Adrenal gland (tissue), 12 donors: ENCODE measurements around the gene IFT88. TPM values are rescaled to one million over a fixed set of nuclear protein-coding genes. Genes with fewer than 3 reads are reported as not detected.
A peak's percentile ranks its signal among the peaks of the same experiment; 100 is the strongest.

Experiments
- DNase-seq, 7 donors: peaks; one replicate each; pipeline ENCODE4 v3.0.0-alpha.2; 2019 to 2020
- H3K27ac ChIP-seq, 5 donors: fragments of 200-600 bp; sonication (generic) in 4 of 5; 1 replicate in 3 of 5; 2 replicates in 2 of 5; pipeline versions ENCODE4 v1.5.1 to v1.8.0; 2016 to 2020; ENCODE audit warnings: mild to moderate bottlenecking in 1 of 5
- H3K27me3 ChIP-seq: fragments of 200-600 bp; 2 replicates; pipeline ENCODE4 v1.8.0; 2021
- H3K36me3 ChIP-seq, 2 donors: fragments of 200-600 bp; replicated peaks in 1 of 2; 1 replicate in 1 of 2; 2 replicates in 1 of 2; pipeline versions ENCODE4 v1.5.1 to v1.8.0; 2018 to 2022
- H3K4me1 ChIP-seq, 2 donors: fragments of 200-600 bp; replicated peaks in 1 of 2; 1 replicate in 1 of 2; 2 replicates in 1 of 2; pipeline versions ENCODE4 v1.5.1 to v1.8.0; 2018 to 2021
- H3K4me3 ChIP-seq, 4 donors: fragments of 200-600 bp; sonication (generic) in 3 of 4; one replicate each; pipeline ENCODE4 v1.5.1; 2016 to 2018
- H3K9me3 ChIP-seq, 3 donors: fragments of 200-600 bp; sonication (generic) in 1 of 3; replicated peaks in 1 of 3; 1 replicate in 2 of 3; 2 replicates in 1 of 3; pipeline versions ENCODE4 v1.5.1 to v1.8.0; 2016 to 2021
- CTCF ChIP-seq, 6 experiments: fragments of 450-650 bp in 4 of 6; fragments of 200-600 bp in 2 of 6; sonication (generic) in 1 of 6; IDR thresholded peaks; 1 replicate in 5 of 6; 2 replicates in 1 of 6; pipeline versions ENCODE4 v1.5.1 to v1.8.0; 2016 to 2021; ENCODE audit warnings: antibody characterized with exemption in 6 of 6, mild to moderate bottlenecking in 2 of 6, moderate library complexity in 1 of 6
- POLR2A ChIP-seq, 2 donors: fragments of 450-650 bp; IDR thresholded peaks; one replicate each; pipeline ENCODE4 v1.6.1; 2017; ENCODE audit warnings: antibody characterized with exemption in 2 of 2, mild to moderate bottlenecking in 2 of 2, moderate library complexity in 1 of 2
- WGBS, 4 donors: extraction: QIAGEN DNeasy Blood & Tissue Kit in 2 of 4; methylation state at CpG; one replicate each; pipeline versions ENCODE4 v1.1.5 to v1.1.7; 2013 to 2017; 5-methylcytosine and 5-hydroxymethylcytosine counted together
- intact Hi-C, 2 donors: fragments of 100-400 bp; cut with DNase I; formaldehyde crosslinking; loops; one replicate each; pipeline versions ENCODE4 v1.14.1 to v1.15.0; 2022 to 2023
- polyA plus RNA-seq, 3 donors: library from polyadenylated mRNA; stranded (reverse); fragments of 200-250 nt in 2 of 3; fragments of 350-450 nt in 1 of 3; fragmentation: Illumina TruSeq in 1 of 3; extraction: RNeasy Lipid Tissue Mini Kit (QIAGEN cat#74804) in 1 of 3; gene quantifications; one replicate each; pipeline ENCODE4 v1.2.3, GENCODE V29; 2013 to 2014
- total RNA-seq, 9 donors: library from RNA; depleted of rRNA in 4 of 9; stranded (reverse); fragments of >200 nt in 4 of 9; fragments of 120-200 nt in 1 of 9; fragmentation: NEBNext Ultra II Directional in 1 of 9; extraction: Animal tissue kit (Norgen Biotek cat#: 25700) in 1 of 9; gene quantifications; one replicate each; pipeline versions ENCODE4 v1.1.0 to v1.2.4, GENCODE V29; 2013 to 2023
- donor health status: healthy with polysubstance abuse.
- donor health status: Bipolar disorder and iron deficiency.
- donor health status: DM: yes; HTN: yes; CAD: no.
- donor health status: DM: no; HTN: no; CAD: no.
- donor health status: DM: no; HTN: no; CAD: no.
- donor health status: DM: yes; HTN: yes; CAD: no.

IFT88 gene
- total and polyA plus RNA-seq, 12 donors = 7.0 to 22.9 (median 15.2) TPM

GRCh38 chr13:20647758-20648157 lies 80.8 kb downstream of the IFT88 start:
- no peaks in the 10 kb centered on the region for H3K27me3 ChIP-seq
- 95 to 100% (median 98%) methylated on average over 2 of the region's 2 CpGs for WGBS, 4 donors
- no peak overlapping the region for H3K27ac ChIP-seq
- intact Hi-C loops = no loop called here
- DNase-seq = no peak
- no peaks in the 10 kb centered on the region for H3K36me3 ChIP-seq
- no peaks in the 10 kb centered on the region for H3K4me1 ChIP-seq
- H3K4me3 ChIP-seq = no peak overlapping the region
- H3K9me3 ChIP-seq = no peaks in the 10 kb centered on the region
- TF ChIP-seq CTCF (IDR thresholded peaks at IDR 0.05) = no peak
- no peak for TF ChIP-seq POLR2A (IDR thresholded peaks at IDR 0.05)

- H3K4me3 ChIP-seq = no peak overlapping the region
- intact Hi-C loops = no loop called here
- no peaks in the 10 kb centered on the region for H3K36me3 ChIP-seq
- DNase-seq = no peak
- WGBS, 4 donors = 82 to 90% (median 86%) methylated on average over 4 of the region's 4 CpGs
- no peaks in the 10 kb centered on the region for H3K9me3 ChIP-seq
- no peaks in the 10 kb centered on the region for H3K4me1 ChIP-seq
- no peaks in the 10 kb centered on the region for H3K27me3 ChIP-seq
- TF ChIP-seq CTCF (IDR thresholded peaks at IDR 0.05) (no peak), POLR2A (IDR thresholded peaks at IDR 0.05) (no peak)
- H3K27ac ChIP-seq = no peak overlapping the region
Measured at GRCh38 chr13:20652946-20653345, 86.0 kb downstream of the IFT88 start.

- no peaks in the 10 kb centered on the region for H3K36me3 ChIP-seq
- 83 to 94% (median 92%) methylated on average over 1 of the region's 1 CpG for WGBS, 4 donors
- no peaks in the 10 kb centered on the region for H3K27me3 ChIP-seq
- no peaks in the 10 kb centered on the region for H3K4me1 ChIP-seq
- no peak overlapping the region for H3K4me3 ChIP-seq
- H3K27ac ChIP-seq = no peak overlapping the region
- intact Hi-C loops = no loop called here
- no peaks in the 10 kb centered on the region for H3K9me3 ChIP-seq
- DNase-seq = no peak
- TF ChIP-seq CTCF (IDR thresholded peaks at IDR 0.05) = no peak
- no peak for TF ChIP-seq POLR2A (IDR thresholded peaks at IDR 0.05)
Measured at GRCh38 chr13:20654156-20654555, 87.2 kb downstream of the IFT88 start.

- Histone ChIP-seq H3K36me3 (no peaks in the 10 kb centered on the region), H3K9me3 (no peaks in the 10 kb centered on the region), H3K4me1 (no peaks in the 10 kb centered on the region), H3K27me3 (no peaks in the 10 kb centered on the region), H3K4me3 (no peak overlapping the region), H3K27ac (no peak overlapping the region)
- no peak for TF ChIP-seq POLR2A (IDR thresholded peaks at IDR 0.05)
- TF ChIP-seq CTCF (IDR thresholded peaks at IDR 0.05) = no peak
- intact Hi-C loops = no loop called here
- WGBS, 4 donors = 68 to 80% (median 74%) methylated on average over 5 of the region's 5 CpGs
- peak in 1 of 7 donors; percentile 31 for DNase-seq
Measured at GRCh38 chr13:20658451-20659040, 91.6 kb downstream of the IFT88 start.
